ES-I3 (cell line): ENCODE results near the gene GLRB.
"Not testable (repeated sequence)": the region's sequence is repeated elsewhere in the genome, so short reads cannot be mapped to it uniquely, and the experiment has no call there.

Source experiments
- H3K36me3 ChIP-seq: 2 replicates; pipeline ENCODE4 v1.6.1; 2013; ENCODE audit warnings: mild to moderate bottlenecking, low read length, control low read depth, moderate library complexity; ENCODE audit not compliant: insufficient read depth
- H3K4me1 ChIP-seq: 2 replicates; pipeline ENCODE4 v1.6.1; 2013; ENCODE audit warnings: mild to moderate bottlenecking, control low read depth, low read length; ENCODE audit not compliant: insufficient read depth
- H3K9ac ChIP-seq: 2 replicates; pipeline ENCODE4 v1.6.1; 2013; ENCODE audit warnings: low read depth, mild to moderate bottlenecking, low read length, moderate library complexity
- H3K9me3 ChIP-seq: 2 replicates; pipeline ENCODE4 v1.6.1; 2013; ENCODE audit warnings: mild to moderate bottlenecking, low read length, moderate library complexity; ENCODE audit not compliant: control insufficient read depth, insufficient read depth

The GLRB gene

GRCh38 chr4:157180268-157180667, 104.3 kb downstream of the GLRB start:
- not testable (repeated sequence) for H3K9me3 ChIP-seq, H3K9ac ChIP-seq, H3K36me3 ChIP-seq, H3K4me1 ChIP-seq

GRCh38 chr4:157184300-157184699, 108.3 kb downstream of the GLRB start:
- Histone ChIP-seq H3K9me3 (no peaks in the 10 kb centered on the region), H3K4me1 (peaks cover 5% of the 10 kb centered on the region; the same call in 1 of the 2 replicates), H3K36me3 (no peaks in the 10 kb centered on the region), H3K9ac (no peak overlapping the region)

GRCh38 chr4:157185363-157185762, 109.4 kb downstream of the GLRB start:
- H3K4me1 ChIP-seq = peaks cover 5% of the 10 kb centered on the region; the same call in 1 of the 2 replicates

GRCh38 chr4:157195374-157195773, 119.4 kb downstream of the GLRB start:
- peaks cover 11% of the 10 kb centered on the region; the same call in 1 of the 2 replicates for H3K4me1 ChIP-seq
- no peaks in the 10 kb centered on the region for H3K9me3 ChIP-seq
- no peaks in the 10 kb centered on the region for H3K36me3 ChIP-seq
- no peak overlapping the region for H3K9ac ChIP-seq

More at GRCh38 chr4:157185363-157185762, 109.4 kb downstream of the GLRB start:
- Histone ChIP-seq H3K9ac (no peak overlapping the region), H3K36me3 (no peaks in the 10 kb centered on the region), H3K9me3 (no peaks in the 10 kb centered on the region)

GRCh38 chr4:157196046-157196445, 120.1 kb downstream of the GLRB start:
- H3K36me3 ChIP-seq = no peaks in the 10 kb centered on the region
- no peaks in the 10 kb centered on the region for H3K9me3 ChIP-seq
- H3K9ac ChIP-seq = no peak overlapping the region
- H3K4me1 ChIP-seq = peaks cover 11% of the 10 kb centered on the region; the same call in 1 of the 2 replicates

GRCh38 chr4:157204634-157205244, 128.8 kb downstream of the GLRB start:
- 0 out of 2 replicates have a peak overlapping the region, but pooled peaks have one; percentile 18 for H3K9ac ChIP-seq

GRCh38 chr4:157217708-157218107, 141.8 kb downstream of the GLRB start:
- Histone ChIP-seq H3K4me1 (no peaks in the 10 kb centered on the region), H3K9me3 (no peaks in the 10 kb centered on the region), H3K9ac (no peak overlapping the region), H3K36me3 (no peaks in the 10 kb centered on the region)

More at GRCh38 chr4:157204634-157205244, 128.8 kb downstream of the GLRB start:
- Histone ChIP-seq H3K9me3 (no peaks in the 10 kb centered on the region), H3K36me3 (no peaks in the 10 kb centered on the region), H3K4me1 (no peaks in the 10 kb centered on the region)

GRCh38 chr4:157219711-157220370, 143.9 kb downstream of the GLRB start:
- H3K36me3 ChIP-seq = no peaks in the 10 kb centered on the region
- no peaks in the 10 kb centered on the region for H3K9me3 ChIP-seq
- no peak overlapping the region for H3K9ac ChIP-seq
- no peaks in the 10 kb centered on the region for H3K4me1 ChIP-seq

GRCh38 chr4:157220371-157220881, 144.5 kb downstream of the GLRB start, which contains the start of gene GRIA2:
Gene GRIA2, plus strand, starts transcription at chr4:157220728. Its CDS starts 315 bp downstream, at chr4:157221043.
- H3K9ac ChIP-seq = peak within 1 kb of the TSS; percentile 75; the same call in 1 of the 2 replicates
- no peaks in the 10 kb centered on the region for H3K9me3 ChIP-seq
- no peaks in the 10 kb centered on the region for H3K36me3 ChIP-seq
- no peaks in the 10 kb centered on the region for H3K4me1 ChIP-seq

GRCh38 chr4:157221426-157221894, 145.5 kb downstream of the GLRB start:
- peak overlapping the region; percentile 75; the same call in 1 of the 2 replicates for H3K9ac ChIP-seq
- H3K9me3 ChIP-seq = no peaks in the 10 kb centered on the region
- H3K4me1 ChIP-seq = no peaks in the 10 kb centered on the region
- no peaks in the 10 kb centered on the region for H3K36me3 ChIP-seq
